Gastrocnemius medialis (tissue), 4 donors: ENCODE results near the gene LMX1B.

Experiments used
- CTCF ChIP-seq, 5 experiments: fragments of 450-650 bp in 3 of 5; fragments of 200-600 bp in 2 of 5; sonication (generic) in 2 of 5; IDR thresholded peaks in 4 of 5; conservative IDR thresholded peaks in 1 of 5; 1 replicate in 4 of 5; 2 replicates in 1 of 5; pipeline ENCODE4 v1.5.1; 2016 to 2019; ENCODE audit warnings: antibody characterized with exemption in 5 of 5, mild to moderate bottlenecking in 3 of 5, moderate library complexity in 3 of 5
- POLR2A ChIP-seq, 2 donors: fragments of 450-650 bp; IDR thresholded peaks; one replicate each; pipeline ENCODE4 v1.6.1; 2017; ENCODE audit warnings: antibody characterized with exemption in 2 of 2, mild to moderate bottlenecking in 2 of 2, moderate library complexity in 2 of 2

- TF ChIP-seq CTCF (IDR thresholded peaks at IDR 0.05 in 4 of 5, conservative IDR thresholded peaks at IDR 0.05 in 1 of 5) = no peak
- TF ChIP-seq POLR2A (IDR thresholded peaks at IDR 0.05) = no peak
These were observed 38.4 kb downstream of the LMX1B start for GRCh38 chr9:126652140-126652582.
